H1 (cell line): ENCODE results near the gene OBP2B.

Experiments
- EZH2 ChIP-seq: fragments of 200-600 bp; sonication (generic); IDR thresholded peaks from 2 replicates; pipeline ENCODE4 v1.7.1; 2012; ENCODE audit warnings: low read depth, mild to moderate bottlenecking, moderate library complexity, low read length, inconsistent platforms; ENCODE audit not compliant: severe bottlenecking
- MAFK ChIP-seq: IDR thresholded peaks from 2 replicates; pipeline ENCODE4 v1.6.1; 2012; ENCODE audit warnings: low read depth, mild to moderate bottlenecking, improper control_type of control experiment, low read length
- POLR2AphosphoS5 ChIP-seq: IDR thresholded peaks from 2 replicates; pipeline ENCODE4 v1.6.1; 2011; ENCODE audit warnings: low read depth, low read length
- SP1 ChIP-seq: IDR thresholded peaks from 2 replicates; pipeline ENCODE4 v1.6.1; 2011; ENCODE audit warnings: low read depth, low read length
- TAF7 ChIP-seq: optimal IDR thresholded peaks from 2 replicates; pipeline ENCODE3; 2011; ENCODE audit warnings: low read depth, mild to moderate bottlenecking, inconsistent platforms, low read length, moderate library complexity, borderline replicate concordance
- ZNF274 ChIP-seq: IDR thresholded peaks from 2 replicates; pipeline ENCODE4 v1.7.0; 2012; ENCODE audit warnings: low read length, borderline replicate concordance; ENCODE audit errors: extremely low read depth
- TF ChIP-seq, protein P1 (sequence below), 3 experiments: IDR thresholded peaks; 1 replicate in 2 of 3; 2 replicates in 1 of 3; pipeline versions ENCODE4 v1.5.1 to v1.6.1; 2011; ENCODE audit warnings: low read length in 3 of 3, mild to moderate bottlenecking in 3 of 3, inconsistent platforms in 2 of 3, low read depth in 1 of 3, moderate library complexity in 1 of 3; ENCODE audit not compliant: insufficient read depth in 1 of 3; ENCODE audit errors: control extremely low read depth in 1 of 3

DNA sequence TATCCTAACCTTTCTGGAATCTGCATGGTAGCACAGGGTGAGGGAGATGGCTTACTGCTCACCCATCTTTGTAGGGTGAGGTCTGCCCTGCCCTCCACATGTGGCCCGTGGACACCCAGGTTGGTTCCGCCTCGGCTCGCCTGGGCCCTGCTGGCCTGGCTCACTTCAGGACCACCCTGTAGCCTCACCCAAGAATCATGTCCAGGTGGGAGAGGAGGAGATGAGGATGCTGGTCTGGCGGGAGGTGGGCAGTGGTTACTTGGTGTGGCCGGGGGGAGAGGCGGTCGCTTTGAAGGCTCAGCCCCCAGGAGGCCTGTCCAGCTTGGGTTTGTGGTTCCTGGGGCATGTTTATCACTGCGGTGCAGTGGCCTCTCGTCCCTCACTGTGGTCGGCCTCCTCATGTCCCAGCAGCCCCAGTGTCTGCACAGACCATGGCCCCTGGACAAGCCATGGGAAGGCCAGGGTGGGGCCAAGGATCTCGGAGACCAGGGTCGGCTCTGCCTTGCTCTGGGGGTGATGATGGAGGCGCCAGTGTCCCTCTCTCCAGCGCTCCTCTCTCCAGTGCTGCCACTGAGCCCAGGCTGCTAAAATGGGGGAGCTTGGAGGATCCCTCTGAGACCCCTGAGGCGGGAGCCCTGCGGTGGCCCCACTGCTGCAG is 4.6 kb downstream of the OBP2B start:
- no peak for TF ChIP-seq TAF7
- TF ChIP-seq SP1: no peak
- TF ChIP-seq ZNF274: no peak
- TF ChIP-seq, protein P1, sequence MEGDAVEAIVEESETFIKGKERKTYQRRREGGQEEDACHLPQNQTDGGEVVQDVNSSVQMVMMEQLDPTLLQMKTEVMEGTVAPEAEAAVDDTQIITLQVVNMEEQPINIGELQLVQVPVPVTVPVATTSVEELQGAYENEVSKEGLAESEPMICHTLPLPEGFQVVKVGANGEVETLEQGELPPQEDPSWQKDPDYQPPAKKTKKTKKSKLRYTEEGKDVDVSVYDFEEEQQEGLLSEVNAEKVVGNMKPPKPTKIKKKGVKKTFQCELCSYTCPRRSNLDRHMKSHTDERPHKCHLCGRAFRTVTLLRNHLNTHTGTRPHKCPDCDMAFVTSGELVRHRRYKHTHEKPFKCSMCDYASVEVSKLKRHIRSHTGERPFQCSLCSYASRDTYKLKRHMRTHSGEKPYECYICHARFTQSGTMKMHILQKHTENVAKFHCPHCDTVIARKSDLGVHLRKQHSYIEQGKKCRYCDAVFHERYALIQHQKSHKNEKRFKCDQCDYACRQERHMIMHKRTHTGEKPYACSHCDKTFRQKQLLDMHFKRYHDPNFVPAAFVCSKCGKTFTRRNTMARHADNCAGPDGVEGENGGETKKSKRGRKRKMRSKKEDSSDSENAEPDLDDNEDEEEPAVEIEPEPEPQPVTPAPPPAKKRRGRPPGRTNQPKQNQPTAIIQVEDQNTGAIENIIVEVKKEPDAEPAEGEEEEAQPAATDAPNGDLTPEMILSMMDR (IDR thresholded peaks at IDR 0.05; ENCODE audit: control extremely low read depth in 1 of 3, insufficient read depth in 1 of 3, low read depth in 1 of 3, low read length in 3 of 3): no peak
- no peak for TF ChIP-seq EZH2
- no peak for TF ChIP-seq MAFK
- no peak for TF ChIP-seq POLR2AphosphoS5
